SJCRH30 (cell line): Measurements from ENCODE around the gene LRRC4B. TPM values are rescaled to one million over a fixed set of nuclear protein-coding genes. Genes with fewer than 3 reads are reported as not detected.
"Not testable (repeated sequence)": the region's sequence is repeated elsewhere in the genome, so short reads cannot be mapped to it uniquely, and the experiment has no call there.

Experiments
- DNase-seq, 2 experiments: peaks; one replicate each; pipeline ENCODE4 v3.0.0-alpha.2; 2015 to 2020
- H3K27ac ChIP-seq: fragments of 250-450 bp; sonication (Bioruptor Pico); 2 replicates; pipeline ENCODE4 v1.5.1; 2020; ENCODE audit warnings: mild to moderate bottlenecking, moderate library complexity
- H3K27me3 ChIP-seq: fragments of 250-450 bp; sonication (Bioruptor Pico); 2 replicates; pipeline ENCODE4 v1.5.1; 2020; ENCODE audit warnings: mild to moderate bottlenecking, moderate library complexity
- H3K36me3 ChIP-seq: fragments of 250-450 bp; sonication (Bioruptor Pico); 2 replicates; pipeline ENCODE4 v1.5.1; 2020; ENCODE audit warnings: mild to moderate bottlenecking, moderate library complexity
- H3K4me1 ChIP-seq: fragments of 250-450 bp; sonication (Bioruptor Pico); 2 replicates; pipeline ENCODE4 v1.5.1; 2020; ENCODE audit warnings: mild to moderate bottlenecking, moderate library complexity
- H3K4me3 ChIP-seq: fragments of 250-450 bp; sonication (Bioruptor Pico); 2 replicates; pipeline ENCODE4 v1.5.1; 2020; ENCODE audit warnings: mild to moderate bottlenecking, moderate library complexity
- H3K9me3 ChIP-seq: fragments of 250-450 bp; sonication (Bioruptor Pico); replicated peaks from 2 replicates; pipeline ENCODE4 v1.5.1; 2020; ENCODE audit warnings: mild to moderate bottlenecking, moderate library complexity
- total RNA-seq: library from RNA; depleted of rRNA; stranded (reverse); fragments of >200 nt; shearing (Covaris generic); gene quantifications from 2 replicates; pipeline ENCODE4 v1.2.3, GENCODE V29; 2014; rRNA removed

The LRRC4B gene
- total RNA-seq, 1 experiment from 2014 or later = 0.02 TPM

- H3K36me3 ChIP-seq = no peaks in the 10 kb centered on the region
Observed at GRCh38 chr19:50475101-50475568, 93.1 kb downstream of the LRRC4B start.

GRCh38 chr19:50473336-50473735 is 94.9 kb downstream of the LRRC4B start:
- H3K27me3 ChIP-seq, DNase-seq, H3K4me3 ChIP-seq, H3K36me3 ChIP-seq, H3K4me1 ChIP-seq, H3K9me3 ChIP-seq, H3K27ac ChIP-seq: not testable (repeated sequence)

More at GRCh38 chr19:50475101-50475568, 93.1 kb downstream of the LRRC4B start:
- H3K9me3 ChIP-seq = no peaks in the 10 kb centered on the region
- DNase-seq = no peak
- no peaks in the 10 kb centered on the region; the same call in 1 of the 2 replicates for H3K4me1 ChIP-seq
- no peak overlapping the region for H3K27ac ChIP-seq
- no peak overlapping the region for H3K4me3 ChIP-seq
- no peaks in the 10 kb centered on the region for H3K27me3 ChIP-seq

GRCh38 chr19:50468818-50469217 is 99.4 kb downstream of the LRRC4B start:
- Histone ChIP-seq H3K4me1 (peaks cover 14% of the 10 kb centered on the region), H3K36me3 (no peaks in the 10 kb centered on the region), H3K9me3 (no peaks in the 10 kb centered on the region), H3K27ac (no peak overlapping the region), H3K27me3 (no peaks in the 10 kb centered on the region), H3K4me3 (no peak overlapping the region)
- no peak for DNase-seq

- H3K27ac ChIP-seq = no peak overlapping the region
Observed at GRCh38 chr19:50467566-50467965, 100.7 kb downstream of the LRRC4B start.

More at GRCh38 chr19:50467566-50467965, 100.7 kb downstream of the LRRC4B start:
- no peak for DNase-seq
- H3K4me3 ChIP-seq = no peak overlapping the region
- no peaks in the 10 kb centered on the region for H3K9me3 ChIP-seq
- H3K4me1 ChIP-seq = peaks cover 14% of the 10 kb centered on the region
- H3K36me3 ChIP-seq = no peaks in the 10 kb centered on the region
- no peaks in the 10 kb centered on the region for H3K27me3 ChIP-seq

Other genes starting within 250 kb of the LRRC4B start
- gene KCNC3, start 239.1 kb downstream of the LRRC4B start, total RNA-seq = 1.1 and 1.2 TPM in 2 replicates
- 0.08 and 0.18 TPM in 2 replicates for gene NAPSA, start 202.8 kb downstream of the LRRC4B start, total RNA-seq
- 22.3 and 22.6 TPM in 2 replicates for gene NR1H2, start 192.0 kb downstream of the LRRC4B start, total RNA-seq
- gene POLD1, start 184.1 kb downstream of the LRRC4B start, total RNA-seq = 74.4 and 75.2 TPM in 2 replicates
- 0.83 and 2.8 TPM in 2 replicates for gene SPIB, start 149.5 kb downstream of the LRRC4B start, total RNA-seq
- 13.8 and 14.7 TPM in 2 replicates for gene MYBPC2, start 135.5 kb downstream of the LRRC4B start, total RNA-seq
- gene EMC10, start 91.9 kb downstream of the LRRC4B start, total RNA-seq = 52.7 and 56.3 TPM in 2 replicates
- gene GARIN5A, start 91.6 kb downstream of the LRRC4B start, total RNA-seq = 0.89 and 1.2 TPM in 2 replicates
- gene JOSD2, start 57.2 kb downstream of the LRRC4B start, total RNA-seq = 17.7 and 23.8 TPM in 2 replicates
- not detected in 2 replicates for gene ASPDH, start 54.5 kb downstream of the LRRC4B start, total RNA-seq
- gene SYT3, start 71.4 kb upstream of the LRRC4B start, total RNA-seq = 1.5 and 1.8 TPM in 2 replicates
- not detected in 2 replicates for gene C19orf81, start 81.0 kb upstream of the LRRC4B start, total RNA-seq
- not detected in 2 replicates for gene SHANK1, start 151.4 kb upstream of the LRRC4B start, total RNA-seq
- gene CLEC11A, start 154.9 kb upstream of the LRRC4B start, total RNA-seq = 2.0 and 3.0 TPM in 2 replicates
- gene GPR32, start 202.0 kb upstream of the LRRC4B start, total RNA-seq = not detected in 2 replicates
- gene ACP4, start 222.0 kb upstream of the LRRC4B start, total RNA-seq = not detected in 2 replicates